GM19455 (cell line): Measurements from ENCODE around the gene MBOAT2.

Experiments
- ATAC-seq: cut with Tn5 transposase; IDR thresholded peaks from one replicate; pipeline ENCODE4 v1.9.1; 2021; ENCODE audit not compliant: unreplicated experiment

Gene MBOAT2

DNA sequence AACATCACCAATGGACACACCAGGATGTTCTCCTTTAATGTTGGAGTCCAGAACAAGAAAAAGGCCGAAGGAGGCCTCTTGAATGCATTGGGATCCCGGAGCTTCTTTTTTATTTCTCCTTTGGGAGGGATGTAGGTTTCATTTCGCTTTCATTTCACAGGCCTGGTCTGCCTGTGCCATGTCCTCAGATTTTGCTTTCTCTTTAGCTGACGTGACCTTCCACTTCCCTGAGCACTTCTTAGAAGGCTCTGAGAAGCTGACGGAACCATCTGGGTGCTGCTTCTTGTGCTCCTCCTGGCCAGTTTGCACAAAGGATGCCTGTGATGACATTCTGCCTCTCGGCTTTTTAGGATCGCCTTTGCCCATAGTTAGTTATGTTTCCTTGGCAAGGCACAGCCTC is 15.1 kb upstream of the MBOAT2 start:
- no peak for ATAC-seq

DNA sequence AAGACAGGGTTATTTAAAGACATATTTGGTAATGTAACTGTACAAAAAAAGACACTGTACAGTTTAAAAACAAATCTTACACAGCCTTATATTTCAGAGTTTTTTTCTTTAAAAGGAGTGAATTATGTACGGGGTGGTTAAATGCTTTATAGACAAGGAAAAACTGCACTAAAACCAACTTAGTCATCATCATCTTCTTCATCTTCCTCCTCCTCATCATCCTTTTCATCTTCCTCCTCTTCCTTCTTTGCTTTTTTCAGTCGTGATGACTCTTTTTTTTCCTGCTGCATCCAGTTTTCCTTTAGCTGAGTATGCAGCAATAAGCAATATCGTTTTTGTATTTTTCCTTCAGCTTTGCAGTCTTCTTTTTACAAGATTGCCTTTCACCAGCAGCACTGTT is 14.6 kb upstream of the MBOAT2 start:
- no peak for ATAC-seq

DNA sequence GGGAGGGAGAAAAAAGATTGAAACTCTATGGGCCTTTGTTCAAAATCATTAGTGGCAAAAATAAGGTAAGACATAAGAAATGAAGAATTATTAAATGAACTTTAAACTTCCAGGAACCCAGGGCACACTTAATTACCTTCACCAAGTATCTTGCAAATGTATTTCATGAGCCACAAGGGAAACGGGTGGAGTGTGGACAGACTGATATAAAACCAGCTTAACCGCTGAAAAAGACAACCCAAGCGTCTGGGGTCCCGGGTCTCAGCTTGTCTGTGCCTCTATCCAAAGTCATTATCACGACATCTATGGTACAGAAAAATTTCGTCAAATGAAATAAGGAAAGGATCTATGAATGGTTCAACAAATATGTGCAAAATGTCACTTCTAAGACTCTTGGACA is 13.9 kb upstream of the MBOAT2 start:
- ATAC-seq: no peak

DNA sequence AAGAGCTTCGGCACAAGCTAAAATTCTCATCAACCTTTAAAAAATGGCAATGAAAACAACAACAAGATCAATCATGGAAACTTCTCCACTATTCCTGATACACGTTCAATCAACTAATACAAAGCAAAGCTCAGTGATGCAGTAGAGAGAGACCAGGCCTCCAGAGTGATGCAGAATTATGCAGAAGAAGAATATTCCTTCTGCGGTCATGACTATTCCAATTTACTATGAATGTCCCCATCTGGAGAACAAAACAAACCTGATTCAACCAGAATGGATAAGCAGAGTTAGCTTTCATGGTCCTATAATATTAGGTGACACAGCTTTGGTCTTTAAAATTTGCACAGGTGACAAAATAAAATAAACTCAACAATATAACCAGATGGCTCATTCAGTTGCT is 12.5 kb upstream of the MBOAT2 start:
- ATAC-seq: no peak

DNA sequence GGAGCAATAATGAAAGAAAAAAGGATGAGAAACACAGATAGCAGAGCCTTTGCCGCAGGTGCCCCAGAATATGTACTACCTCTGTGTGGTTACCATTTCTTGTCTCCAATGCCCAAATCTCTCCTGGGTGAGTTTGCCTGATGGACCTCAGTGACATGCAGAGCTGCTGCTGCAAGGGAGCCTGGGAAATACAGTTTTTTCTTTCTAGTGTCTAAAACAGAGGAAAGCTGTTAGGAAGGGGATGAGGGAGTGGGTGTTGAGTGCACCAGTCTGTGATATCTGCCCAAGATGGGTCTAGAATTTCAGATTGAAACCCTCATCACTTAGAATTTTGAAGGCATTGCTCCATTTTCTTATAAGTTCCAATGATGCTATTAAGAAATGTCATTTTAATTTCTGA is 9.9 kb upstream of the MBOAT2 start:
- no peak for ATAC-seq

DNA sequence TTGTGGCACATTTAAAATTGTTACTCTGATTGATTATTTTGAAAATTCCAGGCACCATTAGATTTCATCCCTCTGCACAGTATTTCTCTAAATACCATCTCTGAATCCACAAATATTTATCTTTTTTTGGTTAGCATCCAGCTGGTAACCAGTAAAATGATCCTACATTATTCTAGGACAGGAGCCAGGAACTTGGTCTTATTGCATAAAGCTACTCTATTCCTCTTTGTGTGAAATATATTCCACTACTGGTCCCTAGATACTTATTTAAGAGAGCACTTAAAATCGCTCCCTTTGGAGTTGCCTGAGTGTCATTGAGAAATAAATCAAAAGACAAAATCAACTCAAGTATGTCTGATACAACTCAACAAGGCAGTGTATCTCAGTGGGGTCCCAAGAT is 7.4 kb upstream of the MBOAT2 start:
- ATAC-seq: no peak

DNA sequence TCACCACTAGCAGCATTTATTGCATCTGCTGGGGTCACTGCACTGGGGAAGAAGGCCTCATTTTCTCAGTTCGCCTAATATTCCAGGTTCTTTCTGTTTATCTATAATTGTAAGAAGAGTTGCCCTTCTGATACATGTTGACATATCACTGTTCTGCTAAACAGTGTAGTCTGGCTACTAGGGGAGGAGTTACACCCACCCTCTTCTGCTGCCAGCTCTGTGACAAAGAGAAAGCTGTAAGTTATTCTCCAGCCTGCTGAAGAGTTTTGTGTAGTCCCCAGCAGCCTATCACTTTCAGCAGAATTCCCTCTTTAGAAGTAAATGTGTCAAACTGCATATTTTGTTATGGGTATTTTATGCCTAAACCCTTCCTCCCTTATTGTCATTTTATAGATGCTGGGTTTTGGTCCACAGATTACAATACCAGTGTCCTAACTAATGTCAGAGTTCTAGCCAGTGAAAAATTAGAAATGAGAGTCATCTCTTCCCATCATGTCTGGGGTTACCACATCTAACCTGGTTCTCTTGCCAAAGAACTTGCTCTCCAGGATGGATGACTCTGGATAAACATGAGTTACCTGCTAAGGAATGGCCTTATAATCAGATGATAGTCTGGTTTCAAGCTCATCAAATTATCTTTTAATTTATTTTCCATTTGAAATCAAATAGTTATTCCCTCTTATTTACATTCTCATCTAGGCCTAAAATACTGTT is 5.6 kb upstream of the MBOAT2 start:
- ATAC-seq: no peak

DNA sequence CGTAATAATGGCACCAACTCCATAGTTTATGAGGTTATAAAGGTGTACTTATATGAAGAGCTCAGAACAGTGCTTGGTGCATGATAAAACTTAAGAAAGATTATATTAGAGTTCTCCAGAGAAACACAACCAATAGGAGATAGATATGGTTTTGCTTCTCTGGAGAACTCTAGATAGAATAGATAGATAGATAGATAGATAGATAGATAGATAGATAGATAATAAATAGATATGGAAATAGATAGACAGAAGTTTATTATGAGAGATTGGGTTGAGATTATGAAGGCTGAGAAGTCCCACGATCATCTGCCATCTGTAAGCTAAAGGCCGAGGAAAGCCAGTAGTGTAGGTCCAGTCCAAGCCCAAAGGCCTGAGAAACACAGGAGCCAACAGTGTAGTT is 2.9 kb upstream of the MBOAT2 start:
- ATAC-seq: no peak

DNA sequence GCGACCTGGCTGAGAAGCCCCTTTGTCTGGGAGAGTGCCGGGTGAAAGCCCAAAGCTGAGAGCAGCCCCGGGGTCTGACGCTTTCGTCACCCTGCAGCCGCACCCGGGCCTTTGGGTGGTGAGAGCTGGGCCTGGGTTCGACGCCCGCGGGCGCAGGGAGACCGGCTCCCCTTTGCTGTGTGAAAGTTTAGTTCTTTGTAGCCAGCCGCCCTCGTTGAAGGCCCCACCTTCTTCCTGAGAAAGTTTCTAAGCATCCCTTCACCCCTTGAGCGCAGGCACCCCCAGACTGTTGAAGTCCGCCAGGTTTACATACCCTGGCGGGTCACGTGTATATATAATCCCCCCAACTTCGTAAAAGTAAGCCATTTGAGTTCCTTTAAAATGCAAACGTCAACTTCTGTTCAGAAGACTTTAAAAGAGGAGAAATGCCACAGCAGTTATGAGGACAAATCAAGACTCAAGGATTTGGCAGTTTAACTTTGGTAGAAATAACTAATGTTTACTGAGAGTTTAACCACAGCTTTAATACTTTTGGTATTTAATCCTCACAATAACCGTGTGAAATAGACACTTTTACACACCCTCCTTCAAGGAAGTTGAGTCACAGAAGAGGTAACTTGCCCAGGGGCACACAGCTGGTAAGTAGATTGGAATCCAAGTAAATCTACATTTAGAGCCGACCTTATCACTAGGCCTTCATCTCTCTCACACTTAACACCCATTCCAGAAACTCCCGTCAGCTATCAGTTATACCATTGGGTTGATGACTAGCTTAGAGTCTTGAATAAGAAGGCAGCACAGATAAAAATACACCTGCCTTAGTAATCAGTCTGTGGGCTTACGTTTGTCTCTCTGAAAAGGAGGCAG is 1.1 kb upstream of the MBOAT2 start:
- ATAC-seq: peak; percentile 9

DNA sequence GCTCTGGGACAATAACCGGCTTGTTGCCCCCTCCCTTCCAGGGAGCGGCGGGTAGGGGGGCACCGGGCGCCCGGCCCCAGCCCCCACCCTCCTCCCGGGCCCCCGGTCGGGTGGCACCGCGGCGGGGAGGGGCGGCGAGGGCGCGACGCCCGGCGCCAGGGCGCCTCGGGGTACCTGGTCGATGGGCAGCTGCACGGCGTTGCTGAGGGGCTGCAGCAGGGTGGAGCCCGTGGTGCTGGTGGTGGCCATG is 193 bp downstream of the MBOAT2 start:
- ATAC-seq: no peak

DNA sequence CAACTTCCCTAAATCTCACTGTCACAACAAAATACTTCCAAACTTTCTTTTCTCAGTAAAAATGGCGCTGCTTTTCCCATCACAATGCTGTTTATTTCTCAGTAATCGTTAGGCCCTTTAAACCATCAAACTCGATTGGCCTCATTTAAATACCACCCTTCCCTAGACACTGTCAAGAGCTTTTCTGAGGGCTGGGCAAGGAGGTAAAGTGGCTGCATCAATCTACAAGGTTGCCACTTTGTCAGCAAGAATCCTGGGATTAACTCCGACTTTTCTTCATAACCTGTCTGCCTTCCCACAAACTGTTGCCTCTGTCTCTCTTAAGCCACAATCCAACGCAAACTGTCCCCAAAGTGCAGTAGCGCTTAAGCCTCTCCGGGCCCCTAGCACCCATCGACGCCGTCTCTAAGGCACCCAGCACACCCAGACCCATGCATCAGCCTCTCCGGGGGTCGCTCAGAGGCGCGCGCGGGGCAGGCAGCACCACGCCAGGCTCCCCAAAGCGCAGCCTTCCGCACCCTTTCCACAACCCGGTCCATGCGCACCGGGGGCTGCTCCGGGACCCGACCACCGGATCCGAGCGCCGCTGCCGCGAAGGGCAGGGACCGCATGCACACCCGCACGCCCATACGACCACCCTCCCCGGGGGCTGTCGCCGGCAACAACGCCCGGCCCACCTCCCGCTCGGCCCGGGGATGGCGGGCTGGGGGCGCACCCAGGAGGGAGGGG is 683 bp downstream of the MBOAT2 start:
- ATAC-seq: no peak

DNA sequence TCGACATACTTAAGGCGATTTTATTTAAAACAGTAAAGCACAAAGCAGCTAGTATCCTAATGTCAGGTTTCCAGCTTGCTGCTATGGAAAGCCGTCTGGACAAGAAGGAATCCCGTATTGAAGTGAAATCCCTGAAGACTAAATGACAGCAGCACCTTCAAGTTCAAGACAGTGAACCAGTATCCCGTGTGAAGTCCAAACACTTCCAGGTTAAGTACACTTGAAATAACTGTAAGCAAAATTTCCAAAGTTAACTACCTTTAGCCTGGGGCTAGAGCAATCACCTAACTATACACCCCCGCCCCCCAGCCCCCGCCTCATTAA is 1.2 kb downstream of the MBOAT2 start:
- no peak for ATAC-seq

DNA sequence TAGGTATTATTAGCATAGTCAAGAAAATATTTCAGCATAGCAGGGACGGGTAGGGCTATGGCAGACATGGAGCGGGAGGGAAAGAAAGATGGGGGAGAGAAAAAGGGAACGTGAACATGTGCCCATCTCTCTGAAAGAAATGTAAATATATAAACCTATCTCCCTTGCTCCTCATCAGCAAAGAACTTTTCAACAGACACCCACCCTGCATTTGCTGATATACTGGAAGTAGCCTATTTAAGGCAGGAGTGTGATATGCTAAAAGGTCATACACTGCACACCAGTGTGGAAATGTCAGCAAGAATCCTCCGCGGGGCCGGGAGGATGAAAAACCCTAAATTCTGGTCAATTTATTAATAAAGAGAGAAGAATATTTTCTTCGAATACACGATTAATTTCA is 1.7 kb downstream of the MBOAT2 start:
- ATAC-seq: no peak

DNA sequence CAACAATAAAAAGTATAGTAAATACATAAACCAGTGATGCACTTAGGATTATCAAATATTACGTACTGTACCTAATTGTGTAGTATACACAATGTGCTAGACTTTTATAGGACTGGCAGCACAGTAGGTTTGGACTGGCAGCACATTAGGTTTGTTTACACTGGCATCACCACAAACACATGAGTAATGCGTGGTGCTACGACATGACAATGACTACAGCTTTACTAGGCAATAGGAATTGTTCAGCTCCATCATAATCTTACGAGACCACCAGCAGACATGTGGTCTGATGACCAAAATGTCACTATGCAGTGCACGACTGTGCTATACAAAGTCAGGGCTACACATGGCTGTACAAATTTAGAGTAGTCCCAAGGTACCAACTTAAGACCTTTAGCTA is 2.3 kb downstream of the MBOAT2 start:
- ATAC-seq: no peak

DNA sequence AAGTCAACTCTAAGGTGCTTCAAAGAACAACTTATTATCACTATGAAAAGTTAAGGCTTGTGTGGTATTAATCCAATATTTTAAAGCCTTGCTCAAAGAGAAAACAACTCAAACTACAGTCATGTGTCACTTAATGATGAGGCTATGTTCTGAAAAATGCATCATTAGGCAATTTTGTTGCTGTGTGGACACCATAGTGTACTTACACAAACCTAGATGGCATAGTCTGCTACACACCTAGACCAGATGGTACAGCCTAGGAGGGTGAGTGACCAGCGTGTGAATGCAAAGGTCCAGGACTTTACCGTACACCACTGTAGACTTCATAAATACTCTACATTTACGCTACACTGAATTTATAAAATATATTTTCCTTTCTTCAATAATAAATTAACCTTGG is 3.0 kb downstream of the MBOAT2 start:
- no peak for ATAC-seq

DNA sequence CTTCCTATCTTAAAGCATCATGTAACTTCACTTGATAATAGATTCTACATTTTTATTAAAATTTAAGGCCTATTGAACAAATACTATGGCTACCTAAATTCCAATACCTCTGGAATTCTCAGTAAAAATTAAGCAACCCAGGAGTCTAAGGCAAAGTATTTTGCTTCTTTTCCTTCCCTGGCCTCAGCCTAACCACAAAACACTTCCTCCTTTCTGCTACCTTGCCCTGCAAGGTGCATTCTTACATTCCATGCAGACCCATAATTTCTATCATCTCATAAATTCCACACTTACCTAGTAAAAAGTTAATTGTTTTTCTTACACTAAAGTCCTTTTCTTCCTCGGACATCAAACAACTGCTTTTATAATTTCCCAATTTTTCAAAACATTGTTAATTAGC is 3.7 kb downstream of the MBOAT2 start:
- no peak for ATAC-seq

DNA sequence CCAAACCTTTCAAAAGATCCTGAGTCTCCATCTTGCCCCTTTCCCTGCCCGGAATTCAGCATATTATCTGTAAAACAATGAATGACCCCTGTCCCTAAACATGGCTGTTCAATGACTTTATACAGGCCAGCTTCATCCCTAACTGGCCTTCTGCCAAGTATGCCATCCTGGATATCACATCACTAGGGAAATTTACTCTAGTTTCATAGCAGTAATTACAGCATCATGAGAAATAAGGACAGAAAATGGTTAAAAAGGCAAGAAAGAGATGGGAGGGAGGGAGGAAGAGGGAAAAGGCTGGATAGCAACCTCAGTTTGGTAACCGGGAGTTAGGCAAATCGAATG is 4.4 kb downstream of the MBOAT2 start:
- ATAC-seq: no peak

DNA sequence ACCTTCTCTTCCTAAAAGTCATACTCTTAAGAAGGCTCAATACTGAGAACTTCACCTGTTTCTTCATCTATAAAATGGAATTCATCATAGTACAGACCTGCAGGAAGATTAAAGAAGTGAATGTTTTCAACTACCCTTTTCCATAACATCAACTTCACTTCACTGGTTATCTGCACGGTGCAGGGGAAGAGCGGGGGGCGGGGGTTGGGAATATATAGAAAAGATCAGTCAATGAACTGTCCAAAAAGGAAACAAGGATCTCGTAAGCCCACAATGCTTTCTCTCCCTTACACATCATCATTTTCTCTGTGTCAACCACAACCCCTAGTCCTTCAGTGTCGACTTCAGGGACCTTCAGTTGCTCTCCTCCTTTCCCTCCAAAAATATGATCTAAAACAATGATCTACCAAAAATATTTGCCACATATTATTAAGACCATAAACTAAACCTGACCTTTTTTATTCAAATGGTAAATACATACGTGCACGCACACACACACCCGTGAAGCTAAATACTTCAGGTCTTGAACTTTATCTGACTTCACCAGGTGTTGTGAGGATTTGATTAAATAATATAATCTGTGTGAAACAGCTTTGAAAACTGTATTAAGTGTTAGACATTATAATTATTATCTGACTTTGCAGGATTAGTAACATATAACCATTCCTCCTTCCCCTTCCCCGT is 4.9 kb downstream of the MBOAT2 start:
- no peak for ATAC-seq

DNA sequence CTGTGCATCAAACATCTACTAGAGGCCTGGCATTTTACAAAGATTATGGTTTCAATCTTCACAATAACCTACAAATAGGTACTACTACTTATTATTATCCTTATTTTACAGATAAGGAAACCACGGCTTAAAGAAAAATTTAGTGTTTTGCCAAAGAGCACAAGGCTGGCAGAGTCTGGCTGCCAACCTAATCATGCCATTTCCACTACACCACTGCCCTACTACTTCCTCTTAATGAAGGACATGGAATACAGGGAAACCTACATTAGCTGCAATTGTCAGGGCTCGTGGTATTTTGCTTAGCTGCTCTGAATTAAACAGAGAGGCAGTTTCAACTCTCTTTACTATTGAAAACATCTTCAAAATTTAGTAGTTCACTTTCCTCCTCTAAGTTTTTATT is 5.9 kb downstream of the MBOAT2 start:
- no peak for ATAC-seq

DNA sequence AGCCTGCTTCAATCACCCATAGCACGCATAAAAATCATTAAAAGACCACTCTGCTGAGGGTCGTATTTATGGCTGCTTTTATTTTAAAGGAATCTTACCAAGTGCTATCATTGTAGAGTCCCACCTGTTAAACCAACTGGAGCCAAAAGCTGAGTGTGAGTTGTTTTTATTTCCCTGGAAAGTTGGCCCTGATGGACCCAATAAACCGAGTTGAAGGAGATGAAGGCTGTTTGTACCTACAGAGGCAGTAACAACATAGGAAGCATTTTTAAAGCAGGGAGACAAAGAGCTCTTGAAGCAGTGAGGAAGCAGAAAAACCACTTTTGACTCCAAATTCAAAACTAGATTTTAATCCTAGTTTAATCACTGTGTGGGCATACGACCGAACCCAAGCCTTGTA is 6.4 kb downstream of the MBOAT2 start:
- no peak for ATAC-seq

DNA sequence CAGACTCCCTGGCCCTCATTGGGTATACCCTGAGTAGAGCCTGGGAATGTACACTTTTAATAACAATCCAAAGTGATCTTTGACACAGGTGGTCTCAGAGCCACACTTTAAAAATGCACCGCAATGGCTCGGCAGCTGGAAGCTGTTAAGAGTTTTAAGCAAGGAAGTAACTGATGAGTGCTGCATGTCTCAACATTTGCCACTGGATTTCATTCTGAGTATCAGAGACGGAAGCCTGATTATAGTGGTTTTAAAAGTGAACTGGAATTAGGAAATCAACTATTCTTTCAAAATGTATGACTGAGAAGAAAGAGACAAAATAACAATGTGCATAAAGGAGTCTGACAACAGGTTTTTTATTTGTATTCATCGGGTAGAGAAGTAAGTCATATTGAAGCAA is 7.5 kb downstream of the MBOAT2 start:
- ATAC-seq: no peak

DNA sequence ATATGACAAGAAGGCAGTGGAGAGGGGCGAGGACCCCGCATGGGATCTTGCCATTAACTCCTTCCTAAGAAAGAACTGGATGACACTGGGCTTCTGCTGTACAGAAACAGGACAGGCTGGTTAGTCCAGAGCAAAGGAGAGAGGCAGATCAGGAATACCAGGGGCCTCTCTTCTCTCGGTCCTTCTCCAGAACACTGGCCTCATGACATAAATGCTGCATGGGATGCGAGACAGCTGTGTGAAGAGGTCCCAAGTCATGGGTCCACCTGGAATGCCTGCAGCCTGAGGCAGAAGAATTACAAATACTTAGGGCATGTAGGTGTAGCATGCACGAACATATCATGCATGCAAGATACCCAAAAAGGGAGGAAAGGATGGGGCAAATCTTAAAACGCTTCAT is 9.1 kb downstream of the MBOAT2 start:
- no peak for ATAC-seq
